NCI-H1105 (cell line): ENCODE data around the gene ZDHHC18.
"Not testable (repeated sequence)": the region's sequence is repeated elsewhere in the genome, so short reads cannot be mapped to it uniquely, and the experiment has no call there.

Experiments
- DNase-seq: peaks from one replicate; lab custom pipeline; 2025; lab: John Stamatoyannopoulos, UW

ZDHHC18 gene

DNA sequence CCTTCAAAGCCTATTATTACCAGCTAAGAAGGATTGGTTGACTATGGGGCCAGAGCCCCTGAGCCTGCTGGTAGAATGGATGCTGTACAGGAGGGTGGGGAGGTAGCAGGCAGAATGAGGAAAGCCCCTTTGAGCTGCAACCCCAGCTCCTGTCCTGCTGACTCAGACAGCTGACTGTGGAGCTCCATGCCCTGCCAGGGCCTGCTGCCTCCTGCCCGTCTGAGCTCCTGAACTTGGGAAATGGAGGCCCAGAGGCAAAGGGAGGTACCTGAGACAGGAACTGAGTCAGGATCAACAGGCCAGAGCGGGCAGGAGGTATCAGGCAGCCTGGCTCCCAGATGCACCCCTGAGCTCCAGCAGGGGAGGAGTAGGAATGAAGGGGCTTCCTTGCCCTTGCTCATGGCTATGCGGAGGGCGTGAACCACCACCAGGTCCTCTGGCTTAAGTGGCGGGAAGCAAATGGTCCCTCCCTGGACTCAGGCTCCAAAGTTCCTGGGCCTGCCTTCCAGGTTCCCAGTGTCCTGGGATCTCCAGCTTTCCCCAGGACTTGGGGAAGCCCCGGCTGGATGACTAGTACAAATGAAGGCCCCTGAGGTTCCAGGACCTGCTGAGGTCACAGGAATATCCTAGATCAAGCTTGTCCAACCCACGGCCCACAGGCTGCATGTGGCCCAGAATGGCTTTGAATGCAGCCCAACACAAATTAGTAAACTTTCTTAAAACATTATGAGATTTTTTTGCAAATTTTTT, 32.6 kb downstream of the ZDHHC18 start:
- DNase-seq: no peak

DNA sequence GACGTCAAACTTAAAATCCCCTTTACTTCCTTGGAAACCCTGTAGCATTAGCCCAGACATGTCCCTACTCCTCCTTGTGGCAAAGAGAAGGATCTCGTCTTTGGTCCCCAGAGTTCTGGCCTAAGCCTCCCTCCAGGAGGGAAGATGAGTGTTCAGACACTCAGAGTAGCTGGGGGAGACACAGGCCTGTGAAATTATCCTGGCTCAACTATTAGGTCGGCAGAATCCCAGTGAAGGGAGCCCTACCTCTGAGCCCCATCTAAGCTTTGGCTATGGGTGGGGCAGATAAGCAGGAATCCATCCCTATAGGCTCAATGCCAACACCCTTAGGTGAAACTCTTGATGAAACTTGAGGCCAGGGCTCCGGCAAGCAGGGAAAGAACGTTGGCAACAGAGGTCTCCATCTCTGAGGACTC, 34.8 kb downstream of the ZDHHC18 start:
- no peak for DNase-seq

DNA sequence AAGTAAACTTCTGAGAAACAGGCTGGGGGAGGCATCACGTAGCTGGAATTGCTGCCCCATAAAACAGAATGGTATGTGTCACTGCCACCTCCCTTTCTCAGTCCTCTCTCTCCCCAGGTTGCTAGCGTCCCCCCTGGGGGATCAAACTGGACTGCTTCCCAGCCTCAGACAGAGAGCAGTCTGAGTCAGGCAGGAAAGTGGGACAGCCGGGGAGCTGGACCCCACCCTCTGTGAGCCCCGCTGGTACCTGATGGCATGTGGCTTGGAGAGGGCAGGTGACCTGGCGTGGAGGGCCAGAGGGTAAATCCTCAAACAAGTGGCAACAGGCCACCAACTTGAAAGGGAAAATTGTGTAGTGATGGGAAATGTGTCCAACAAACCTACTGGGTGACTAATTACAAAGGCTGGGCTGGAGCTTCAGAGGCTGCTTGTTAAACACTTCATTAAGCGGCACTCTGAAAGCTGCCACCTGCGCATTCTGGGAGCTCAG, 35.4 kb downstream of the ZDHHC18 start:
- no peak for DNase-seq

DNA sequence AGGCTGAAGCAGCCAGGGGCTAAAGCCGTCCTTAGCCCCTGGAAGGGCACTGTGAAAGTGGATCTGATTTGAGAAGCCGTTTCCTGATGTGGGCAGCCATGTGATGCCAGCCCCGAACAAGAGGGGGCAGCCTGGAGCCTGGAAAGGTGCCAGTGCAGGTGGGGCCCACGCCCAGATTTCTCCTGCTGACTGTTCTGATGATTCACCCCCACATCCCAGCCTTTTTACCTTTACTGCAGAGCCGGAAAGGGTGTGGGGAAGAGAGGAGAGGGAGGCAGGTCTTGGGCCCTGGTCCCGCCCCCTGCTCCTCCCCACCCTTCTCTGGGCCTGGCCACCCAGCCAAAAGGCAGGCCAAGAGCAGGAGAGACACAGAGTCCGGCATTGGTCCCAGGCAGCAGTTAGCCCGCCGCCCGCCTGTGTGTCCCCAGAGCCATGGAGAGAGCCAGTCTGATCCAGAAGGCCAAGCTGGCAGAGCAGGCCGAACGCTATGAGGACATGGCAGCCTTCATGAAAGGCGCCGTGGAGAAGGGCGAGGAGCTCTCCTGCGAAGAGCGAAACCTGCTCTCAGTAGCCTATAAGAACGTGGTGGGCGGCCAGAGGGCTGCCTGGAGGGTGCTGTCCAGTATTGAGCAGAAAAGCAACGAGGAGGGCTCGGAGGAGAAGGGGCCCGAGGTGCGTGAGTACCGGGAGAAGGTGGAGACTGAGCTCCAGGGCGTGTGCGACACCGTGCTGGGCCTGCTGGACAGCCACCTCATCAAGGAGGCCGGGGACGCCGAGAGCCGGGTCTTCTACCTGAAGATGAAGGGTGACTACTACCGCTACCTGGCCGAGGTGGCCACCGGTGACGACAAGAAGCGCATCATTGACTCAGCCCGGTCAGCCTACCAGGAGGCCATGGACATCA, 36.5 kb downstream of the ZDHHC18 start, which contains the start of gene SFN:
Gene SFN, plus strand, starts transcription at position 369 of the 904 bp plus-strand sequence. Its CDS starts 64 bp downstream, at position 433.
- peak; percentile 68 for DNase-seq

DNA sequence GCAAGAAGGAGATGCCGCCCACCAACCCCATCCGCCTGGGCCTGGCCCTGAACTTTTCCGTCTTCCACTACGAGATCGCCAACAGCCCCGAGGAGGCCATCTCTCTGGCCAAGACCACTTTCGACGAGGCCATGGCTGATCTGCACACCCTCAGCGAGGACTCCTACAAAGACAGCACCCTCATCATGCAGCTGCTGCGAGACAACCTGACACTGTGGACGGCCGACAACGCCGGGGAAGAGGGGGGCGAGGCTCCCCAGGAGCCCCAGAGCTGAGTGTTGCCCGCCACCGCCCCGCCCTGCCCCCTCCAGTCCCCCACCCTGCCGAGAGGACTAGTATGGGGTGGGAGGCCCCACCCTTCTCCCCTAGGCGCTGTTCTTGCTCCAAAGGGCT, 37.2 kb downstream of the ZDHHC18 start:
- DNase-seq: no peak

DNA sequence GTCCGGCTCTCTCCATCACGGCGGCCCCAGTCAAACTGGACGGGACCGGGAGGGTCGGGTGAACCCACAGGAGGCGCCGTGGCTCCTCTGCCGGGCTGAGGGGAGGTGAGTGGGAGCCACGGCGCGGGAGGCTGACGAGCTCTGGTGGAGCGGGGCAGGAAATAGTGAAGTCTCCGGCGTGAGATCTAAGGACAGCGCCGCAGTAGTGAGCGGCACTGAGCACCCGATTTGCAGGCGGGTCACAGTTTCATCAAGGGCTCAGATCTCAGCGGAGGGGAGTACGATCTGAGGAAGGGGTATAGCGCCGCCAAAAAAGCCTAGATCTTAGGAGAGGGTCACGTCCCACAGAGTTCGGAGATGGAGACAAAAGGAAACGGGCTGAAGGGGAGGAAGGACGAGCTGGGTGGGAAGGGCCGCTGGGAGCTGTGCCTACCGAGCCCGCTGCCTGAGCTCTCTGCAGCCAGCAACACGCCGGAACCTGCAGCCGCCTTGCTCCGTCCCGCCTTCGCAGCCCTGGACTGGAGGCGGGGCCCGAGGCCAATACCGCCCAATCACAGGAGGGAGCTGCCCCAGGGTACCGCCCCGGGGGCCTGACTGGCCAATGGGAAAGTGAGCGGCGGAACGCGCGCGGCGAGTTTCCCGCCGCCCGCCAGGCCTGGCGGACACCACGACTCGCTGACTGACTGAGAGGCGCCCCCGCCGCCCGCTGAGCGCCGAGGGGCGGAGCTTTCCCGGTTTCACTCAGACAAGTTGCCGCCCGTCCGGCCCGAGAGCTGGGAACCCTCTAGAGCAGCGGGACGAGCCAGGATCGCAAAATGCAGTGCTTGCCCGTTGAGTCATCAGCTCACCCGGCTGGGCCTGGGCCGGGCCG, 38.4 kb downstream of the ZDHHC18 start:
- peak; percentile 97 for DNase-seq

DNA sequence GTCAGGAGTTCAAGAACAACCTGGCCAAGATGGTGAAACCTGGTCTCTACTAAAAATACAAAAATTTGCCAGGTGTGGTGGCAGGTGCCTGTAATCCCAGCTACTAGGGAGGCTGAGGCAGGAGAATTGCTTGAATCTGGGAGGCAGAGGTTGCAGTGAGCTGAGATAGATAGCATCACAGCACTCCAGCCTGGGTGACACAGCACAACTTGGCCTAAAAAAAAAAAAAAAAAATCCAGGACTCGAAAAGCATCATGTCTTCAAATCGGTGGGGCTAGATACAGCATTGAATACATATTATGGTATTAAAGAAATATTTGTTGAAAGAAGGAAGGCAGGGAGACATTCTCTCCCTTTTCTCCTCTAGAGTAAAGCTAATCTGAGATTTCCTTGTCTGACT, 46.6 kb downstream of the ZDHHC18 start:
- DNase-seq: not testable (repeated sequence)

DNA sequence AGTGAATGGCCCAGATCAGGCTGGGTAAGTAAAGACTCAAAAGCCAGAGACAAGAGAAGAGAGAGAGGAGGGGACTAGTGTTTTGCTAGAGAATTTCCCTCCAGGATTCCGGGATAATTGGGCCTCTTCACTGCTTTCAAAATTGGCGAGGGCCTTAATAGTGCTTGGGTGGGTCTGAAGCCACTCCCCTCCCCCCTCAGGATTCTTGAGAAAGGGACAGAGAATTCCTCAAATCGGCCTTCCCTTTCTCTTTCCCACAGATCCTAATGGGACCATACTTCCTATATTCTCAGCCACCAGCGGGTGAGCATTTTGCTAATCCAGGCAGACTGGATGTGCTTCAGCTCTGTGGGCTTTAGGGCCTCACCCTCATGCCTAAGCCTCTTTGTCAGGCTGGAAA, 48.4 kb downstream of the ZDHHC18 start:
- DNase-seq: no peak

DNA sequence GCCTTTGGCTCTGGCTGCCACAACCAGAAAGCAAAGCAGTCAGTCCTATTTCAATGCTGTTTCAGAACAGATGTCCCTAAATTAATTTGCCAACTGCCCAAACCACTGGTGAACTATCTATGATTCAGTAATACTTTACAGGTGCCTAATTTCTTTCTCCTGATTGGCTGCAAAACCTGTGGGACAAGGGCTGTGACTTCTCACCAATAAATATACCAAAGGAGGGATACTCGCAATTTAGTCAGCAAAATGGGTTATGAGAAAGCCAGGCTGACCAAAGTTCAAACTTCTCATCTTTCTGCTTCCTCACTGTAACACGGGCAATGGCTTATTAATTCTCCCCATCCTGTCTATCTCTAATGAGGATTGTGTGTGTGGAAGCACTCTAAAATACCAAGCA, 50.8 kb downstream of the ZDHHC18 start:
- DNase-seq: no peak

DNA sequence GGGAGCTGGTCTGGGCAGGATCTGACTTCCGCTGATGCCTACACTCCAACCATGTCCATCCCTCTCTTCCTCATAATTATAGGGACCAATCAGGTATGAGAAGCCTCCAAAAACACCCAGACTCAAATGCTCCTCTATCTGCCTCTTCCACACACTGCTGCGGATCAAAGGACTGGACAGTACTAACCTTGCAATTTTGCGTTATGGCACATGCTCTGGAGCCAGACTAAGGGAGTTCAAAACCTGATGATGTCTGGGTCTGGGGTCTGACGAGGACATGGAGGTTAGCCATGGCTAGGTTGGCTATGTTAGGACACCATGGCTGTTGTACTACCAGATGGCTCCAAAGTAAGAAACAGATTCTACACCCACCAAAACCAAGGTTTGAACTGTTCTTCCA, 53.3 kb downstream of the ZDHHC18 start:
- DNase-seq: no peak

DNA sequence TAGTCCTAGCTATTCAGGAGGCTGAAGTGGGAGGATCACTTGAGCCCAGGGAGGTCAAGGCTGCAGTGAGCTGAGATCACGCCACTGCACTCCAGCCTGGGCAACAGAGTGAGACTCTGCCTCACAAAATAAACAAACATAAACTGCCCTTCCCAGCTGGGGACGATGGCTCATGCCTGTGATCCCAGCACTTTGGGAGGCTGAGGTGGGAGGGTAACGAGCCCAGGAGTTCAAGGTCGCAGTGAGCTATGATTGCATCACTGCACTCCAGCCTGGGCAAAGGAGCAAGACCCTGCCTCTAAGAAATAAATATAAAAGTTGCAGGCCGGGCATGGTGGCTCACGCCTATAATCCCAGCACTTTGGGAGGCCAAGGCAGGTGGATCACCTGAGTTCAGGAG, 55.1 kb downstream of the ZDHHC18 start:
- not testable (repeated sequence) for DNase-seq

DNA sequence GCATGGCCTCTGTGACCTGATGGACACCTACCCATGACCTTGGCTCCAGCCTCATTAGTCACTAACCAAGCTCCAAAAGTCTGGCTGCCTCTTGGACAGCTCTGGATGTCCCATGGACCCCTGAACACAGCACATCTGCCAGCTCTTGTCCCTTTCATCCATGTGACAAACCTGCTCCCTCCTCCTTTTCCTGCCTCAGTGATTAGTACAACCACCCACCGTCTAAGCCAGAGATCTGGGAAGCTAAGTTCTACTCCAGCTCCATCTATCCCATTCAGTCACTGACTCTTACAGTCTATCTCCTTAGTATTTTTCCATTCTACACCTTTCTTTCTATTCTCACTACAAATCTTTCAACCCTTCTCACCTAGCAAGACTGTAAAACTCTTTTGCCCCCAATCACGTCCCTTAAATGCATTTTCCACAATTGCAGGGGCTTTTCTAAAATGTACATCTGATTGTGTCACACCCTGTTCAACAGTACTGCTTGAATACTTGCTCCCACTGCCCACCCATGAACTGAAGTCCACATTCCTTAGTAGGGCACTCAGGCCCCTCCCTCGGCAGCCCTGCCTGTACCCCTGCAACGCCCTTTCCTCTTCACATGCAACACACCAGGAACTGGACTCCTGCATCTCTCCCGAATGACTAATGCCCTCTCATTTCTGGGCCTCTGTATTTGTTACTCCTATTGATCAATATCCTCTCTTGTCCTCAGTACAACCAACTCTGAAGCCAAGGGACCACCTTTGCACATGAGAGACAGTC, 56.4 kb downstream of the ZDHHC18 start:
- DNase-seq: no peak

DNA sequence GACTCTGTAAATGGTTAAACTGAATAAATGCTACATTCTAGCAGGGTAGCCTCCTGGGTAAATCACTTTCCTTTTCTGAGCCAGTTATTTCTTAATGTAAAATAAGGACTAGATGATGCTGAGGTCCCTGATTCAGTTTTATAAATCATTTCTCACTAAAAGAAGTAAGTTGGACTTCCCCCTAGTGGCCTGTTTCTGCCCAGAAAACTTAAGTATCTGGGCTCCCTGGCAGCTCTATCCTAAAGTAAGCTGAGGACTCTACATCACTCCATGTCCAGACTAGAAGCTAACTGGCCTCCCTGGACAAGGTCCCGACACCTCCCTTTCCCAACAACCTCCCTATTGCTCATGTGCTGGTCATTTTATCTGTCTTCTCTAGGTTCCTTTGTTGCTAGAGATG, 60.6 kb downstream of the ZDHHC18 start:
- no peak for DNase-seq

DNA sequence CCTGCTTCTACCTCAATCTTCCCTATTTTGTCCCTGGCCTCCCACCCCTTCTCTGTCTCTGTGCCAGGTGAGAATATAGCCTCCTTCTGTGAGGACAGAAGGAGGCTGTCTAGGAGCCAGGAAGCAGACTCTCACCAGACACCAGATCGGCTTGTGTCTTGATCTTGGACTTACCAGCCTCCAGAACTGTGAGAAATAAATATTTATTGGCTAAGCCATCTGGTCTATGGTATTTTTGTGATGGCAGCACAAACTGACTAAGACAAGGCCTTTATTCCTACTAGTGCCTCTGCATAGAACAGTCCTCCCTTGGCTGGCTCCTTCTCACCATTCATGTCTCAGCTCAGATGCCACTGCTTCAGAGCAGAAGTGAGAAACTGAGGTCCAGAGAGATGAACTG, 61.7 kb downstream of the ZDHHC18 start:
- no peak for DNase-seq

DNA sequence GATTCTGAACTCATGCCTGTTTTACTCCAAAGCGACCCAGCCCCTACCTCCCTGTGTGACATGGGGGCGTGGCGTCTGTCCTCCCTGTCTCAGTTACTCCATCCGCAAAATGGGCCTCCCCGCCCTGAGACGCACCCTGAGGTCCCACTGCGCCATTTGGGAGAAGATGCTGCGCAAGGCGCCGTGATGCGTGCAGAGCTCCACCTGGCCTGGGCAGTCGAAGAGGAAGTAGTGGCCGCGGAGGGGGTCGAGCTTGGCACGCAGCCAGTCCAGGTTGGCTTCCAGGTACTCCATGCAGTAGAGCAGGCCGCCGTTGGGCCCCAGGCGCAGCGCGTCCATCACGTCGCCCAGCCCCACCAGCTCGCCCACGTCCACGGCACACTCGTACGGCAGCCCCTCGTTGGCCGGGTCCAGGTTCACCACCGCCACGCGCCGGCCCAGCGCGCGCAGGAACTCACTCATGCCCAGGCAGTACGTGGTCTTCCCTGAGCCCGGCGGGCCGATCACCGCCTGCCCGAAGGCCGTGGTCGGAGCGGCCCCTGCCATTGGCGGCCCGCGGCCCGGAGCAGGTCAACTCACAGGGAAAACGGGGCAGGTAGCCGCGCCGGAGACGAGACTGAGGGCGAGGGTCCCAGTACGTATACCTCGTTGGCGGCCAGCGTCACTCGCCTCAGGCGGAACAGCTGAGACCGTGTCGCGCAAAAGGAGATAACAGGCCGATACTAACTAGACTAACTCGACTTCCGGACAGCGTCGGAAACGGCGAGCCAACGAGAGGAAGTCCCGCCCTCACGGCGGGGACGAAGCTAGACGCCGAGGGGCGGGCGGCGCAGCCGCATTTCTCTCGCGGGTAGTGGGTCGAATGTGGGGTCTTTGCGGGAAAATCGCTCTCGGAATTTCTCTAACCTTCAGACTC, 63.3 kb downstream of the ZDHHC18 start, which contains the start of gene GPN2:
Gene GPN2, minus strand, starts transcription at position 733 of the 916 bp plus-strand sequence. Its CDS starts 187 bp downstream, at position 546.
- DNase-seq: peak; percentile 73

DNA sequence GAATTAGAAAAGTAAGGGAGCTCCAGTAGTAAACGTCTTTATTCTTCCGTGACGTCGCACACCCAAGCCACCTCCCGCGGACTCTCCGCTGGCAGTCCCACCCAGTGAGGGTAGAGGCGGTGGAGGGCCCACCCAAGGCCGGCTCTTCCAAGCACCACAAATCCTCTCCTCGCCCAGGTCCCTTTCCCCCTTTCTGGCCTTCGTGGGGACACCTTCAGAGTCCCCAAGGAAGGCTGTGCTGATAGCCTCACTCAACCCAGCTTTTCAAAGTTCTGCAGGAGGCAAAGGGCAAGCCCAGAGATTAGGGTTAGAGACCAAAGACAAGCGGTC, 63.9 kb downstream of the ZDHHC18 start:
- DNase-seq: no peak

DNA sequence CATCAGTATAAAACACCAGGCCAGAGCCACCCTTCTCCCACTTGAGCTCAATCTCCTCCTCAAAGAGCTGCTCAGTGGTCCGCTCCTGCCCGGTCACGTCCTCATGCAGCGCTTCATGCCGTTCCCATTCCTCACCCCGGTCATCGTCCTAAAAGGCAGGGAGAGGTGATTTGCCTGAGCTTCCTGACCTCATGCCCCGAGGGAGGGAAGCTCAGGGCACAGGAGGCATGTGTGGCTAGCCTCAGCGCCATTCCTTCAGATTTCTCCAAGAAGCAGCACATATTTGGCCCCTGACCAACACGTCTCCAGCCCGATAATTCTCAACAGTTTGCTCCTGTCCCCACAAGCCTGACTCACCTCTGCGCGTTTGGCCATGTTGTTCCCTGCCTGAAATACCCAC, 67.8 kb downstream of the ZDHHC18 start:
- DNase-seq: no peak

DNA sequence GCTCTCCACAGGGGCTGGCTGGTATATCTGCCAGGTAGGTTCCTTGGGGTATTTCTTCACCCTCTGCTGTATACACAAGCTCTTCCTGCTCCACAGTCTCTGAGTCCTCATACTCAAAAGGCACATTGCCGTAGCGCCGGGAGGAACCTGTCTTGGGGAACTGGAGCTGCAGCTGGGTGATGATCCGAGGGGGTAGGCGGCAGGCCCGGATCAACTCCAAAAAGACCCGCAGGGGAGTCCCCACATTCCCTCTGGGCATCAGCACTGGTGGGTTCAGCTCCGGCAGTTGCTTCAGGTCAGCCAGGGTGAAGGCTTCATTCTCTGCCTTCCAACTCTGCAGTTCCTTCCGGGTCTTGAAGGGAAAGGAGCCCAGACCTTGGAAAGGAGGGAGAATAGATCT, 70.9 kb downstream of the ZDHHC18 start:
- no peak for DNase-seq

DNA sequence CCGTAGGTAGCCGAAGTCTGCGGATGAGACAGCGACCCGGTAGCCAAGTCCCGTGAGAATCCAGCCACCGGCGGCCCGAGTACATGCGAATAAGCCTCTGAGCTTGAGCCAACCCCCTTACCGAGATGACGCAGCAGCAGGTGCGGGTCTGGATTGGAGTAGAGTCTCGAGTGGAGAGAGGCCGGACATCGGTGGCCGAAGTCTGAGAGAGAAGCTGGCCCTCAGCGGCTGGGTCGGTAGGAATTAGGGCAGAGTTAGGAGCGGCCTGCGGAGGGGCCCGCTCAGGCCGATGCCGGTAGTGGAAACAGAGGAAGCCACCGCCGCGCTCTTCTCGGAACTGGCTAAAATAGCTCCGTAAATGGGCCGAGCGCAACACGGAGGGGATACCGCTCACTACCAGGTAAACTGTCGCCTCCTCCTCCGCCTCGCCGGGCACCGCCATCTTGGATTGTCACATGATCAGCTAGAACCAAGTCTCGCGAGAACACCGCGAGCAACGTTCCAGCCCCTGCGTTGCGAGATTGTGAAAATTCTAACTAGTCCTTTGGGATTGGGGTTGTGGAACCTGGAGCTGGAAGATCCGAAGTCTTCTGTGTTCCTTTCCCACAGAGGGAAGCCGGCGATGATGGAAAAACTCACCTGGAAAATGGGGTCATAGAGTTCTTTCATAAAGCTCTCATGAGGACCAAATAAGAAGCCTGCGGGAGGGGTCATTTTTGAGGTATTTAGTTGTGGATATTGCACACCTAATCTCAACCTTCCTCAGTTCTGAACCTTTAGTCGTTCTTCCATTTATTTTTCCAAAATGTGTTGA, 73.7 kb downstream of the ZDHHC18 start, which contains the start of gene GPATCH3:
Gene GPATCH3, minus strand, starts transcription at position 467 of the 814 bp plus-strand sequence. Its CDS starts 25 bp downstream, at position 442.
- peak; percentile 95 for DNase-seq
